ENCODE results near the gene PDK4.
"Not testable (repeated sequence)": the region's sequence is repeated elsewhere in the genome, so short reads cannot be mapped to it uniquely, and the experiment has no call there.

Gene PDK4

GRCh38 chr7:95556777-95557176, 39.5 kb downstream of the PDK4 start:
- Mint-ChIP-seq H3K4me1 (no peaks in the 10 kb centered on the region), H3K36me3 (no peaks in the 10 kb centered on the region), H3K9me3 (no peaks in the 10 kb centered on the region), H3K4me3 (no peak overlapping the region), H3K27ac (no peak overlapping the region)
- DNase-seq (ENCODE audit: low spot score in 2 of 2), result no peak
- ATAC-seq, result no peak

- ATAC-seq (no peak), DNase-seq (ENCODE audit: low spot score in 2 of 2) (no peak)
- Mint-ChIP-seq H3K9me3 (no peaks in the 10 kb centered on the region), H3K36me3 (no peaks in the 10 kb centered on the region), H3K4me1 (no peaks in the 10 kb centered on the region), H3K27ac (no peak overlapping the region), H3K4me3 (no peak overlapping the region)
Observed at GRCh38 chr7:95553939-95554338, 42.4 kb downstream of the PDK4 start.

GRCh38 chr7:95552010-95552926, 44.0 kb downstream of the PDK4 start:
- ATAC-seq; H3K9me3 Mint-ChIP-seq; H3K4me1 Mint-ChIP-seq; H3K36me3 Mint-ChIP-seq; H3K27ac Mint-ChIP-seq; H3K4me3 Mint-ChIP-seq; DNase-seq (ENCODE audit: low spot score in 2 of 2): not testable (repeated sequence)

GRCh38 chr7:95550546-95550945, 45.8 kb downstream of the PDK4 start:
- H3K4me3 Mint-ChIP-seq, result no peak overlapping the region
- no peak overlapping the region for H3K27ac Mint-ChIP-seq
- H3K9me3 Mint-ChIP-seq, result no peaks in the 10 kb centered on the region
- ATAC-seq (no peak), DNase-seq (ENCODE audit: low spot score in 2 of 2) (no peak)
- H3K4me1 Mint-ChIP-seq, result peaks cover 2% of the 10 kb centered on the region
- H3K36me3 Mint-ChIP-seq, result no peaks in the 10 kb centered on the region

- no peak for DNase-seq (ENCODE audit: low spot score in 2 of 2)
- ATAC-seq, result no peak
- no peak overlapping the region for H3K27ac Mint-ChIP-seq
- H3K4me3 Mint-ChIP-seq, result no peak overlapping the region
- peaks cover 6% of the 10 kb centered on the region for H3K4me1 Mint-ChIP-seq
- H3K9me3 Mint-ChIP-seq, result no peaks in the 10 kb centered on the region
- H3K36me3 Mint-ChIP-seq, result no peaks in the 10 kb centered on the region
Observed at GRCh38 chr7:95549818-95550529, 46.3 kb downstream of the PDK4 start.

DNA sequence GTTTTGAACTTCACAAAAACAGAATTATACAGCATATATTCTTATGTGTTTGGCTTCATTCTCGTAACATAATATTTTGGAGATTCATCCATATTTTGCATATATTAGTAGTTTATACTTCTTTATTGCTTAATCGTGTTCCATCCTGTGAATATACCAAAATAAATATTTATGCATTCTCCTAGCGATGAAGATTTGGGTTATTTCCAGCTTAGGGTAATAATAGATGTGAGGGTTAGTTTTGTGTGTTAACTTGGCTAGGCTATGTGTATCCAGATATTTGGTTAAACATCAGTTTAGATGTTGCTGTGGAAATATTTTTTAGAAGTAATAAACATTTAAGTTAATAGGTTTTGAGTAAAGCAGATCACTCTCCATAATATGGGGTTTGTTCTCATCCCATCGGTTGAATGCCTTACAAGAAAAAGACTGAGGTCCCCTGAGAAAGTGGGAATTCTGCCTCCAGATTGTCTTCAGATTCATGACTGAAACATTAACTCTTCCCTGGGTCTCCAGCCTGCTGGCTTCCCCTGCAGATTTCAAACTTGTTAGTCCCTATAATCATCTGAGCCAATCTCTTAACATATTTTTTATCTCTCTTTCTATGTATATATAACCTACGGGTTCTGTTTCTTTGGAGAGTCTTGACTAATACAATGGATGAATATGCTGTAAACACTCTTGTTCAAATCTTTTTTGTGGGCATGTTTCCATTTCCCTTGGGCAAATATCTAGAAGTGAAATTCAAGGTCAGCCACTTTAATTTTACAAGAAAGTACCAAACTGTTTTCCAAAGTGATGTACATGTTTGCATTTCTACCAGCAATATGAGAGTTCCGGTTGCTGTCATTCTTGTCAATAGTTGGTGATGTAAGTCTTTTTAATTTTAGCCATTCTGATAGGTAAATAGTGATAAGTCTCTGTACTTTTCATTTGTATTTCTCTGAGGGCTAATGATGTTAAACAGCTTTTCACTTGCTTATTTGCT, 48.7 kb downstream of the PDK4 start:
- Mint-ChIP-seq H3K36me3 (no peaks in the 10 kb centered on the region), H3K4me1 (peaks cover 6% of the 10 kb centered on the region), H3K4me3 (no peak overlapping the region), H3K9me3 (no peaks in the 10 kb centered on the region), H3K27ac (no peak overlapping the region)
- ATAC-seq (no peak), DNase-seq (ENCODE audit: low spot score in 2 of 2) (no peak)

DNA sequence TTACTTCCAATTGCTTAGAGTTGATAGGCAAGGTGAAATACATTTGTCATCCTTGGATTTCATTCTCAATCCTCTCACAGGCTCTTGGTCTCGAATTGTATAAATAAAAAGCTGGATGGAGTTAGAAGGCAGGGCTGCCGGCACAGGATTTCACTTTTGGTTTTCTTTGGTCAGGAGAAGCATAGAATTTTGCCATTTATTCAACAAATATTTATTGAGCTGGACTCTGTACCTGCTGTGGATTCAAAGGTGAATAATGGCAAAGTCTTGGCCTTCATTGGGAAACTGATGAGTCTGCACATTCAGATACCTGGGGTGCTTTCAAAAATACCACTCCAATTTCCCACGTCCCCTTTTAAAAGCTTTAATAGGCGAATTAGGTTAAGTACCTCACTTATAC, 49.7 kb downstream of the PDK4 start:
- ATAC-seq, result no peak
- H3K9me3 Mint-ChIP-seq, result no peaks in the 10 kb centered on the region

DNA sequence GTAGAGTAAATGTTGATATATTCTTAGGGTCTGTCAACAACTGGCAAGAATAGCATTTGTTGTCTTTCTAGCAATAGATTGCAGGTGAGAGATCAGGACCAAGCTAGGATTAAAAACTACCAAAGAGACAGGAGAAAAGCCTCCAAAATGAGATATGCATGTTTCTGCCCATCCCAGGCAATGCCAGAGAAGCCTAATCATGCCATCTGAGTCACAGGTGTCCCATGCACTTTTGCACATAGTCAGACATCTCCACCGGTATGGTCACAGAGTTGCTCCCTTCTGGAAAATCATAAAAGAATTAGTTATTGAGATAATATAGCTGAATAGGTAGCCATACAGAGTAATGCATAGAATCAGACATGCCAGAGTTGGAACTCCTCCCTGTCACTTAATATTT, 50.6 kb downstream of the PDK4 start:
- no peak for ATAC-seq
- Mint-ChIP-seq H3K36me3 (no peaks in the 10 kb centered on the region), H3K4me3 (no peak overlapping the region), H3K4me1 (peaks cover 6% of the 10 kb centered on the region), H3K9me3 (no peaks in the 10 kb centered on the region), H3K27ac (no peak overlapping the region)
- no peak for DNase-seq (ENCODE audit: low spot score in 2 of 2)

More for the DNA sequence above, 49.7 kb downstream of the PDK4 start:
- no peak for DNase-seq (ENCODE audit: low spot score in 2 of 2)
- Mint-ChIP-seq H3K27ac (no peak overlapping the region), H3K4me1 (peaks cover 6% of the 10 kb centered on the region), H3K36me3 (no peaks in the 10 kb centered on the region), H3K4me3 (no peak overlapping the region)

DNA sequence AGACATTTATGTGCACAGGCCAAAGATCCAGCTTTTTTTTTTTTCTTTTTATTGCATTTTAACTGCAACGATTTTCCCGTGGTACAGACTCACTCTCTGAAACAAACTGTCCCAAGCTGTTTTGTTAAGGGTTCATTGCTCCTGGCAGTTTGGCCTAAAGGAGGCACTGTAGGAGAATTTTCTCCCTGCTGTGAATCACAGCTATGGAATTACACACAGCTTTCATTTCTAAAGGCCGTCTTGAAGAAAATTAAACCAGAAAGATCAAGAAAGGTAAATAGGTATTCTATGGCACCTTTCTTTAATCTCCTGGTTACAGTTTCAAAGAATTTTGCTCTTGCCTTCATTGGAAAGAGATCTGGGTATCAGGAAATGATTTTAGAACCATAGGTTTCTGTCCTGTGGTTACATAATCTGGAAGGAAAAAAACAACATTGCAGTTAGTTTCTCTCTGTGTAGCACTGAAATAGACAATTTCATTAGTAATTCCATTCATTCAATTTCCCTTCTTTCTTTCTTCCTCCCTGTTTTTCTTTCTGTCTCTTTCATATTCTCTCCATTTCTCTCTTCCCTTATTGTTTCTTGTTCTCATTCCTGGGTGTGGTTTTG, 51.2 kb downstream of the PDK4 start:
- ATAC-seq (no peak), DNase-seq (ENCODE audit: low spot score in 2 of 2) (no peak)
- Mint-ChIP-seq H3K27ac (no peak overlapping the region), H3K4me1 (peaks cover 6% of the 10 kb centered on the region), H3K9me3 (no peaks in the 10 kb centered on the region), H3K36me3 (no peaks in the 10 kb centered on the region), H3K4me3 (no peak overlapping the region)

DNA sequence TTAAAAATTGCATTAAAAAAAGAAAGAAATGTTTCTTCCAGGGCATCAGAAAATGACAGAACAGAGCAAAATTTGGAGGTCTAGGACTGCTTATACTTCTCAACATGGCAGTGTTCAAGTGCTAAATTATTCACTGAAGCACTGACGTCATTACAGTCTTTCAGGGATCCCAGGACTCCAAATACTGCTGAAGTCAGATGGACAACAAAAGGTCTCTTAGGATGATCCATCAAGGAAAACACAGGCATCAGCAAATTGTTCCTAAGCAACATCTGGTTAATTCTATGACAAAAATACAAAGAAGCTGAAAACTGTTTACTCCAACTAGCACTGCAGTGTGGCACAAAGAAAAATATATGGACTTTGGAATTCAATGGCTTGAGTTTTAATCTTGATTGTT, 52.1 kb downstream of the PDK4 start:
- no peaks in the 10 kb centered on the region for H3K9me3 Mint-ChIP-seq
- no peaks in the 10 kb centered on the region for H3K36me3 Mint-ChIP-seq
- H3K4me3 Mint-ChIP-seq, result no peak overlapping the region
- H3K27ac Mint-ChIP-seq, result no peak overlapping the region
- ATAC-seq, result no peak
- DNase-seq (ENCODE audit: low spot score in 2 of 2), result no peak
- H3K4me1 Mint-ChIP-seq, result peaks cover 6% of the 10 kb centered on the region

DNA sequence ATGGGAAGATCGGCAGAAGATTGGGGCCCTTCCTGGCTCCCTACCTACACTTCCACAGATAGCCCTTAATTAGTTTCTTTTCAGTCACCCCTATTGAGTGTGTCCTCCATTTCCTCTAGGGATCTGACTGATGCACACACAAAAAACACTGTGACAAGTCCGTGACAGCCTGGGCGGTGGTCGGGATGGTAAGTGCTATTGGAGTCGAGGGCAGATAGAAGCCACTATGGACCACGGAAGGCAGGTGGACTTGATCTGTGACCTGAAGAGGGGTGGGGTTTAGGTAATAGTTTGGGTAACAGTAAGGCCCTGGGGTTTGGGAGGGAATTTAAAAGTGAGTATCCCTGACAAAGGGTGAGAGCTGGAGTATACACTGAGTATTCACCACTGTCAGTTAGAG, 53.0 kb downstream of the PDK4 start:
- no peak overlapping the region for H3K4me3 Mint-ChIP-seq
- H3K27ac Mint-ChIP-seq, result no peak overlapping the region
- peaks cover 6% of the 10 kb centered on the region for H3K4me1 Mint-ChIP-seq
- ATAC-seq, result no peak
- no peak for DNase-seq (ENCODE audit: low spot score in 2 of 2)
- H3K9me3 Mint-ChIP-seq, result no peaks in the 10 kb centered on the region
- H3K36me3 Mint-ChIP-seq, result no peaks in the 10 kb centered on the region

DNA sequence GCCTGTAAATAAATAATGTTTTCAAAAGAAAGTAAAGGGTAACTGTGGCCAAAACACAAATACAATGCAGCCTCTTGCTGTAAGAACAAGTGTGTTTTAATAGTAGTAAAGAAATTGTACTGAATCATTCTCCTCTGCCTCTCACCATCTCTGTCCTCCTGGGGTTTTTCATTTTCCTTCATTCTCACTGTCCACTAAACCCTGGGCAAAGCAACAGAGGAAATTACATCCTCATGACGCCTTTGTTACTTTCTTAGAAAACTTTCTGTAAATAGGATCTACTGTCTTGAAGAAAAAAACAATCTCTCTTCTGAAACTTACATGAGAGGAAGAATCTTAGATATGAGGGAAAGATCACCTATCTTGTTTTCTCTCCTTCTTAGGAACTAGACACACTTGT, 56.0 kb downstream of the PDK4 start:
- DNase-seq (ENCODE audit: low spot score in 2 of 2) (no peak), ATAC-seq (no peak)
- no peaks in the 10 kb centered on the region for H3K36me3 Mint-ChIP-seq
- no peak overlapping the region for H3K4me3 Mint-ChIP-seq
- H3K27ac Mint-ChIP-seq, result no peak overlapping the region
- H3K9me3 Mint-ChIP-seq, result no peaks in the 10 kb centered on the region
- H3K4me1 Mint-ChIP-seq, result peaks cover 3% of the 10 kb centered on the region

- H3K27ac Mint-ChIP-seq, result no peak overlapping the region
Observed at GRCh38 chr7:95539426-95539825, 56.9 kb downstream of the PDK4 start.

GRCh38 chr7:95537468-95537867, 58.8 kb downstream of the PDK4 start:
- H3K27ac Mint-ChIP-seq, result no peak overlapping the region
- H3K9me3 Mint-ChIP-seq, result no peaks in the 10 kb centered on the region
- DNase-seq (ENCODE audit: low spot score in 2 of 2), result no peak
- no peaks in the 10 kb centered on the region for H3K36me3 Mint-ChIP-seq
- ATAC-seq, result no peak
- H3K4me3 Mint-ChIP-seq, result no peak overlapping the region
- H3K4me1 Mint-ChIP-seq, result no peaks in the 10 kb centered on the region

More at GRCh38 chr7:95539426-95539825, 56.9 kb downstream of the PDK4 start:
- H3K4me1 Mint-ChIP-seq, result no peaks in the 10 kb centered on the region
- no peak for DNase-seq (ENCODE audit: low spot score in 2 of 2)
- ATAC-seq, result no peak
- no peaks in the 10 kb centered on the region for H3K36me3 Mint-ChIP-seq
- H3K9me3 Mint-ChIP-seq, result no peaks in the 10 kb centered on the region
- no peak overlapping the region for H3K4me3 Mint-ChIP-seq

All from stimulated activated effector memory CD8-positive, alpha-beta T cell treated with anti-CD3 and anti-CD28 coated beads, Interleukin-12 subunit alpha, Interleukin-12 subunit beta, amount 100 ng/mL, for 72 hours (primary cell).